ENCODE measurements around the gene NAALADL2.
"Not testable (repeated sequence)": the region's sequence is repeated elsewhere in the genome, so short reads cannot be mapped to it uniquely, and the experiment has no call there.

DNA sequence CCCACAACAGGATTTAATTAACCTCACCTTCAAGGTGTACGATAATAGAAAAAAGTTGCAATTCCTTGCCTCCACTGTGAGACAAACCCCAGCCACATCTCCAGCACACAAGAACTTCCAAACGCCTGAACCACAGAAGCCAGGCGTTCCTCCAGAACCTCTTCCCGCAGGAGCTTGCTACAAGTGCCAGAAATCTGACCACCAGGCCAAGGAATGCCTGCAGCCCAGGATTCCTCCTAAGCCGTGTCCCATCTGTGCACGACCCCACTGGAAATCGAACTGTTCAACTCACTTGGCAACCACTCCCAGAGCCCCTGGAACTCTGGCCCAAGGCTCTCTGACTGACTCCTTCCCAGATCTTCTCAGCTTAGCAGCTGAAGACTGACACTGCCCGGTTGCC, 970.7 kb downstream of the NAALADL2 start:
- TF ChIP-seq, protein P1, sequence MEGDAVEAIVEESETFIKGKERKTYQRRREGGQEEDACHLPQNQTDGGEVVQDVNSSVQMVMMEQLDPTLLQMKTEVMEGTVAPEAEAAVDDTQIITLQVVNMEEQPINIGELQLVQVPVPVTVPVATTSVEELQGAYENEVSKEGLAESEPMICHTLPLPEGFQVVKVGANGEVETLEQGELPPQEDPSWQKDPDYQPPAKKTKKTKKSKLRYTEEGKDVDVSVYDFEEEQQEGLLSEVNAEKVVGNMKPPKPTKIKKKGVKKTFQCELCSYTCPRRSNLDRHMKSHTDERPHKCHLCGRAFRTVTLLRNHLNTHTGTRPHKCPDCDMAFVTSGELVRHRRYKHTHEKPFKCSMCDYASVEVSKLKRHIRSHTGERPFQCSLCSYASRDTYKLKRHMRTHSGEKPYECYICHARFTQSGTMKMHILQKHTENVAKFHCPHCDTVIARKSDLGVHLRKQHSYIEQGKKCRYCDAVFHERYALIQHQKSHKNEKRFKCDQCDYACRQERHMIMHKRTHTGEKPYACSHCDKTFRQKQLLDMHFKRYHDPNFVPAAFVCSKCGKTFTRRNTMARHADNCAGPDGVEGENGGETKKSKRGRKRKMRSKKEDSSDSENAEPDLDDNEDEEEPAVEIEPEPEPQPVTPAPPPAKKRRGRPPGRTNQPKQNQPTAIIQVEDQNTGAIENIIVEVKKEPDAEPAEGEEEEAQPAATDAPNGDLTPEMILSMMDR (IDR thresholded peaks at IDR 0.05 in 2 of 3, conservative IDR thresholded peaks at IDR 0.05 in 1 of 3; ENCODE audit: insufficient read depth in 2 of 3, low read depth in 1 of 3, low read length in 3 of 3), result not testable (repeated sequence)
- TF ChIP-seq SPI1 (IDR thresholded peaks at IDR 0.05; ENCODE audit: borderline replicate concordance, low read depth, low read length); NR2C1 (IDR thresholded peaks at IDR 0.05); NR2C1 (tag; IDR thresholded peaks at IDR 0.05); NCOA2 (IDR thresholded peaks at IDR 0.05; ENCODE audit: partially characterized antibody in 2 of 2); TCF7 (IDR thresholded peaks at IDR 0.05; ENCODE audit: borderline replicate concordance); GATA2 (CRISPR knock-in tag; IDR thresholded peaks at IDR 0.05): not testable (repeated sequence)
- TF ChIP-seq, protein P2, sequence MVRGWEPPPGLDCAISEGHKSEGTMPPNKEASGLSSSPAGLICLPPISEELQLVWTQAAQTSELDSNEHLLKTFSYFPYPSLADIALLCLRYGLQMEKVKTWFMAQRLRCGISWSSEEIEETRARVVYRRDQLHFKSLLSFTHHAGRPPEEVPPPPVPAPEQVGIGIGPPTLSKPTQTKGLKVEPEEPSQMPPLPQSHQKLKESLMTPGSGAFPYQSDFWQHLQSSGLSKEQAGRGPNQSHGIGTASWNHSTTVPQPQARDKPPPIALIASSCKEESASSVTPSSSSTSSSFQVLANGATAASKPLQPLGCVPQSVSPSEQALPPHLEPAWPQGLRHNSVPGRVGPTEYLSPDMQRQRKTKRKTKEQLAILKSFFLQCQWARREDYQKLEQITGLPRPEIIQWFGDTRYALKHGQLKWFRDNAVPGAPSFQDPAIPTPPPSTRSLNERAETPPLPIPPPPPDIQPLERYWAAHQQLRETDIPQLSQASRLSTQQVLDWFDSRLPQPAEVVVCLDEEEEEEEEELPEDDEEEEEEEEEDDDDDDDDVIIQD (CRISPR knock-in tag; IDR thresholded peaks at IDR 0.05), result not testable (repeated sequence)
